ENCODE measurements around the gene CLDN19.

DNA sequence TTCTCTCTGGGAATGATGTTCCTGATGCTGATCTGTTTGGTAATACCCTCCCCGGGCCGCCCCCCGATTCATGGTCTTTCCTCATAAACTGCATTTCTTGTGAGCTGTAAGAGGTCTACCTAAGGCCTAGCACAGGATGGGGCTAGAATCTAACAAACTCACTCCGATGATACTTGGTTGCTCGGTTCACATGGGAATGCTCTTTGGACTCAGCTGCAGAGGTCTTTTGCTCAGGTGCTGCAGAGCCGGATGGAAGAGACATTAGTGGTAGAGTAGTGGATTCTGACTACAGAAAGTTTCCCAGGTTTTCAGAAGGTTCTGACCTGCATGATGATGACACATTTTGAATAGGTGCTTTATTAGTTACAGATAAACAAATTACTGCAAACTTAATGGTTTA lies 36.5 kb upstream of the CLDN19 start:
- TF ChIP-seq, protein P1, sequence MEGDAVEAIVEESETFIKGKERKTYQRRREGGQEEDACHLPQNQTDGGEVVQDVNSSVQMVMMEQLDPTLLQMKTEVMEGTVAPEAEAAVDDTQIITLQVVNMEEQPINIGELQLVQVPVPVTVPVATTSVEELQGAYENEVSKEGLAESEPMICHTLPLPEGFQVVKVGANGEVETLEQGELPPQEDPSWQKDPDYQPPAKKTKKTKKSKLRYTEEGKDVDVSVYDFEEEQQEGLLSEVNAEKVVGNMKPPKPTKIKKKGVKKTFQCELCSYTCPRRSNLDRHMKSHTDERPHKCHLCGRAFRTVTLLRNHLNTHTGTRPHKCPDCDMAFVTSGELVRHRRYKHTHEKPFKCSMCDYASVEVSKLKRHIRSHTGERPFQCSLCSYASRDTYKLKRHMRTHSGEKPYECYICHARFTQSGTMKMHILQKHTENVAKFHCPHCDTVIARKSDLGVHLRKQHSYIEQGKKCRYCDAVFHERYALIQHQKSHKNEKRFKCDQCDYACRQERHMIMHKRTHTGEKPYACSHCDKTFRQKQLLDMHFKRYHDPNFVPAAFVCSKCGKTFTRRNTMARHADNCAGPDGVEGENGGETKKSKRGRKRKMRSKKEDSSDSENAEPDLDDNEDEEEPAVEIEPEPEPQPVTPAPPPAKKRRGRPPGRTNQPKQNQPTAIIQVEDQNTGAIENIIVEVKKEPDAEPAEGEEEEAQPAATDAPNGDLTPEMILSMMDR (IDR thresholded peaks at IDR 0.05) = no peak
- TF ChIP-seq POLR2A (IDR thresholded peaks at IDR 0.05) = no peak

Data from heart left ventricle (tissue), 13 donors.